IPS DF 19.7 (cell line): Measurements from ENCODE around the gene LCOR.

Experiments
- DNase-seq: peaks from one replicate; pipeline ENCODE4 v3.0.0-alpha.2; 2013; ENCODE audit warnings: low read depth, low spot score

LCOR gene

GRCh38 chr10:97012470-97012869, 180.4 kb downstream of the LCOR start:
- no peak for DNase-seq

GRCh38 chr10:97013568-97013967, 181.5 kb downstream of the LCOR start:
- no peak for DNase-seq

- DNase-seq = no peak
These were observed 181.9 kb downstream of the LCOR start for GRCh38 chr10:97013983-97014382.

- DNase-seq = no peak
These were observed 183.1 kb downstream of the LCOR start for GRCh38 chr10:97015240-97015639.

GRCh38 chr10:97016728-97017473, 184.8 kb downstream of the LCOR start:
- DNase-seq = no peak

- no peak for DNase-seq
These were observed 185.4 kb downstream of the LCOR start for GRCh38 chr10:97017474-97017903.

GRCh38 chr10:97018251-97019212, 186.4 kb downstream of the LCOR start:
- DNase-seq = no peak

GRCh38 chr10:97019213-97019844, 187.2 kb downstream of the LCOR start:
- no peak for DNase-seq

- DNase-seq = no peak
These were observed 188.6 kb downstream of the LCOR start for GRCh38 chr10:97020452-97021400.

- no peak for DNase-seq
These were observed 190.5 kb downstream of the LCOR start for GRCh38 chr10:97022616-97023015.

- DNase-seq = no peak
These were observed 191.5 kb downstream of the LCOR start for GRCh38 chr10:97023401-97024167.

GRCh38 chr10:97024168-97025073, 192.3 kb downstream of the LCOR start:
- no peak for DNase-seq

GRCh38 chr10:97025613-97026242, 193.6 kb downstream of the LCOR start:
- peak; percentile 50 for DNase-seq

- no peak for DNase-seq
These were observed 196.2 kb downstream of the LCOR start for GRCh38 chr10:97028126-97028831.

- no peak for DNase-seq
These were observed 196.7 kb downstream of the LCOR start for GRCh38 chr10:97028832-97029178.

GRCh38 chr10:97029271-97029670, 197.2 kb downstream of the LCOR start:
- no peak for DNase-seq

- DNase-seq = no peak
These were observed 198.8 kb downstream of the LCOR start for GRCh38 chr10:97030894-97031293.

GRCh38 chr10:97031459-97031858, 199.4 kb downstream of the LCOR start:
- no peak for DNase-seq
